Adrenal gland (tissue), 5 donors: ENCODE measurements around the gene PRKCE.

Experiments used
- POLR2A ChIP-seq, 2 donors: fragments of 450-650 bp; IDR thresholded peaks; one replicate each; pipeline ENCODE4 v1.6.1; 2017; ENCODE audit warnings: antibody characterized with exemption in 2 of 2, mild to moderate bottlenecking in 2 of 2, moderate library complexity in 1 of 2
- TF ChIP-seq, protein P1 (sequence below), 6 experiments: fragments of 450-650 bp in 4 of 6; fragments of 200-600 bp in 2 of 6; sonication (generic) in 1 of 6; IDR thresholded peaks; 1 replicate in 5 of 6; 2 replicates in 1 of 6; pipeline versions ENCODE4 v1.5.1 to v1.8.0; 2016 to 2021; ENCODE audit warnings: antibody characterized with exemption in 6 of 6, mild to moderate bottlenecking in 2 of 6, moderate library complexity in 1 of 6
- donor health status: DM: no; HTN: no; CAD: no.

DNA sequence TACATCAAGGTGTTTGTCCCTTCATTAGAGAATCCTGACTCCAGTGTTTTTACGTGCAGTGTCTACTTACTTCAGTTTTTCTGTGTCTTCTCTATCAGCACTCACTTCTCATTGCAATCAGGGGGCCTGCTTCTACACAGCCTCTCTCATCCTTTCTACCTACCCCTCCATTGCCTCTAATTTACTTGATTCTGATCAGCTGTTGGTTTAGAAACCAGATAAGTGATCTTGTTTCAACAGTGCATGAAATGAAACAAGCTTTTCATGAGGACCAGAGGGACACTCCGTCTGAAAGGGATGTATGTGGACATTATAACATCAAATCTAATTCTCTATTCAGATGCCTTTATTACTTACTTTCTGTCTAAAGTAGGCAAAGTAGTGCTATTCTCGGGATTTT, 136.9 kb downstream of the PRKCE start:
- TF ChIP-seq, protein P1, sequence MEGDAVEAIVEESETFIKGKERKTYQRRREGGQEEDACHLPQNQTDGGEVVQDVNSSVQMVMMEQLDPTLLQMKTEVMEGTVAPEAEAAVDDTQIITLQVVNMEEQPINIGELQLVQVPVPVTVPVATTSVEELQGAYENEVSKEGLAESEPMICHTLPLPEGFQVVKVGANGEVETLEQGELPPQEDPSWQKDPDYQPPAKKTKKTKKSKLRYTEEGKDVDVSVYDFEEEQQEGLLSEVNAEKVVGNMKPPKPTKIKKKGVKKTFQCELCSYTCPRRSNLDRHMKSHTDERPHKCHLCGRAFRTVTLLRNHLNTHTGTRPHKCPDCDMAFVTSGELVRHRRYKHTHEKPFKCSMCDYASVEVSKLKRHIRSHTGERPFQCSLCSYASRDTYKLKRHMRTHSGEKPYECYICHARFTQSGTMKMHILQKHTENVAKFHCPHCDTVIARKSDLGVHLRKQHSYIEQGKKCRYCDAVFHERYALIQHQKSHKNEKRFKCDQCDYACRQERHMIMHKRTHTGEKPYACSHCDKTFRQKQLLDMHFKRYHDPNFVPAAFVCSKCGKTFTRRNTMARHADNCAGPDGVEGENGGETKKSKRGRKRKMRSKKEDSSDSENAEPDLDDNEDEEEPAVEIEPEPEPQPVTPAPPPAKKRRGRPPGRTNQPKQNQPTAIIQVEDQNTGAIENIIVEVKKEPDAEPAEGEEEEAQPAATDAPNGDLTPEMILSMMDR (IDR thresholded peaks at IDR 0.05): no peak
- TF ChIP-seq POLR2A (IDR thresholded peaks at IDR 0.05): no peak
